T-helper 9 cell (primary cell): ENCODE results near the gene CYP27A1.

Experiments
- DNase-seq: peaks from one replicate; pipeline ENCODE4 v3.0.0-alpha.2; 2020

Gene CYP27A1

GRCh38 chr2:218859988-218860831, 78.3 kb downstream of the CYP27A1 start:
- no peak for DNase-seq

GRCh38 chr2:218860950-218861381, 79.0 kb downstream of the CYP27A1 start:
- DNase-seq: no peak

GRCh38 chr2:218861645-218862318, 79.8 kb downstream of the CYP27A1 start:
- no peak for DNase-seq

GRCh38 chr2:218863021-218863520, 81.1 kb downstream of the CYP27A1 start:
- no peak for DNase-seq
